Measurements from ENCODE around the gene UNC119.

The UNC119 gene

DNA sequence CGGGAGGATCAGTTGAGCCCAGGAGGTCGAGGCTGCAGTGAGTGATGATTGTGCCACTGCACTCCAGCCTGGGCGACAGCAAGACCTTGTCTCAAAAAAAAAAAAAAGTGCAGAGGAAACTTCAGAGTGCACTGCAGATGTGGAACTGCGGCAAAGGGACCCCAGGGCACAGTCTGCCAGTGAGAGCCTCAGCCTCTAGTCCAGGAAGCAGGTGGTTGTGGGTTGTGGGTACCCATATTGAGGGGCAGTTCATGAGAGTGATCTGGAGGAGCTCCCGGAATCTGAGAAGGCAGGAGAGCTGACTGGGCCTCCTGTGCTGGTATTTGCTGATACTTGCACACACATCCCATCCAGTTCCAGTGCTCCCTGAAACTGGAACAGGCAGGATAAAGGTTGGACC lies 33.2 kb downstream of the UNC119 start:
- no peak for DNase-seq

DNA sequence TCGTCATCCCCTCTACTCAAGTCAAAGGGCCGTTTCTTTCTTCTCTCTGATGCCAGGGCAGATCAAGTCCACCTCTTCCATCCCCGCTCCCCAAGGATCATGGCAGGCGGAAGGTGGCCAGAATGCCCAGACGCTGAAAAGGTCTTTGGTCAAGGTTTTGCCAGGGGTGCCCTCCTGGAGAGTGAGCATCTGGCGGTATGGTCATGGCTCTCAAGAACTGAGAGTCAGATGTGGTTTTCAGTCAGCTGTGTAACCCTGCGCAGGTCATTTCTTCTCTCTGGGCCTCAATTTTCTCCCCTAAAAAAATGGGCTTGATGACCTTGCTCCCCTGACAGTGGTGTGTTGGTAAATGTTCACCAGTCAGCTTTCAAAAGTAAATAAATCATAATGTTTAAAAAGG lies 33.8 kb downstream of the UNC119 start:
- DNase-seq: no peak

- DNase-seq: no peak
Observed at GRCh38 chr17:28518132-28518531, 34.3 kb downstream of the UNC119 start.

GRCh38 chr17:28515518-28515917 lies 36.9 kb downstream of the UNC119 start:
- DNase-seq: no peak

GRCh38 chr17:28514561-28515002 lies 37.8 kb downstream of the UNC119 start:
- no peak for DNase-seq

- DNase-seq: no peak
Observed at GRCh38 chr17:28513476-28513875, 38.9 kb downstream of the UNC119 start.

DNA sequence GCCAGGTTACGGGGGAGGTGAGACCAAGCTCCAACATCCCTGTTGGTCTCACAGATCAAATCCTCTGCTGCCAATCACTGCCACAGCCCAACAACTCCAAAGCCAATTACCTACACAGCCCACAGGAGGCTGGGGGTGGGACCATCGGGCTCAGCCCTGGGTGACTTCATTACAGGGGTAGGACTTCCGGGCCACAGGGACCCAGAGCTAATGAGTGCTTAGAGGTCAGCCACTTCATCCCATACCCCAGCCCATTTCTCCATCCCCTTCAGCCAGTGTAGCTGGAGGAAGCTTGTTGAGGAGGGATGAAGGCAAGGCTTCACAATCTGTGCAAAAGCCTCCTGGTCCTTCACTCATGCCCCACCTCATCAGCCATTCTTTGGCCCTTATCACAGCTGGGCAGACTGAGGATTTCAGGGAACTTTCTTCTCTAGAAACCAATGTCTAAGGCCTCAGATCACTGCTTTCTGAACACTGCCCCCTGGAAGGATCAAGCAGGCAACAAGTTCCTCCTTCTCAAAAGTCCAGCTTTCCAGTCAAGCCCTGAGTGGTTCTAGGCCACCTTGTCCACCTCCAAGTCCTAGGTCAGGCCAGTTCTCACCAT lies 40.5 kb downstream of the UNC119 start:
- DNase-seq: no peak

GRCh38 chr17:28509789-28510188 lies 42.6 kb downstream of the UNC119 start:
- no peak for DNase-seq

DNA sequence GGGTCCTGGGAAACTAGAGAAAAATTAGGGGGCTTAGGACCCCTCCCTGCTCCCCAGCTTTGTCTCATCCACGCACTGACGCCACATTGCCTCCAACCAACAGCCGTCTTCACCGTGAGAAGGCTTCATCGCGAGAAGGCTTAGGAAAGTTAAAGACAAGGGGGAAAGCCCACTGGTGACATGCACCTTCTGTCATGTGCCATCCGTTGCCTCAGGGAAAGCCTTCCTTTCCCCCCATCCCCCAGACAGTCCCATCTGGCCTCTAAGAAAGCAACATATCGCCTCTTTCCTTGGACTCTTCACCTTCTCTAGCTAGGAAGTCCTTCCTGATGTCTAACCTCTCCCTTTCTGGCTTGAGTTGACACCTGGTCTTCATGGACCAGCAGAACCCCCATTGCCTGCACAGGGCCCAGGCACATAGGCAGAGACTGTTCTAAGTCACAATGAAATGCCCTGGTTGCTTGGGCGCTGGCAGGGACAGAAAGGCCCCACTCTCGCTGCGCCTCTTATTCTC lies 44.2 kb downstream of the UNC119 start:
- DNase-seq: no peak

DNA sequence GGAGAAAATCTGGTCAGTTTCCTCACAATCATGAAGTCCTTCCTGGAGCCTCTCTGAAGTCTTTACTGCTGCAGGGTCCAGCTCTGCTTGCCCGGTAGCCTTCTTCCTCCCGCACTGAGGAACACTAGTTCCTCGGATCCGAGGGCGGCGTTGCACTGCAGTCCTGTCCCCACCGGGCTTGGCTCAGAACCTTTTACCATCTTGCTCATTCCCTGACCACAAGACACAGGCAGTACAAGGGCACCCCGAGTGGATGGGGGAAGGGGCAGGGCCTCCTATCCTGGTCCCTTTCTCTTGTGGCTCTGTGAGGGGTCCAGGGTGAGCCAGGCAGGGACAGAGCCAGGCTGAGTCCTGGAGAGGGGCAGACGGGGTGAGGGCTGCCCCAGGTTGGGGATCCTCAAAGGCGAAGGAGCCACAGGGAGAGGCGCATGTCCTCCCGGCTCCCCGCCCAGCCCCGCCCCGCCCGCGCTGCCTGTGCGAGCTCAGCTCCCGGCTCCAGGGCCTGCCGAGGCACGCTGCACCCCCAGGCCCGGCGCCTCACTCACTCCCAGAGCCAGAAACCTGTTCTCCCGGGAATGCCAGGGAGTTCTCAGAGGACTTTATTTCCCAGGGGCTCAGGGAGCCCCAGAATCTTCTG lies 44.7 kb downstream of the UNC119 start:
- DNase-seq: no peak

- no peak for DNase-seq
Observed at GRCh38 chr17:28506763-28507487, 45.5 kb downstream of the UNC119 start.

DNA sequence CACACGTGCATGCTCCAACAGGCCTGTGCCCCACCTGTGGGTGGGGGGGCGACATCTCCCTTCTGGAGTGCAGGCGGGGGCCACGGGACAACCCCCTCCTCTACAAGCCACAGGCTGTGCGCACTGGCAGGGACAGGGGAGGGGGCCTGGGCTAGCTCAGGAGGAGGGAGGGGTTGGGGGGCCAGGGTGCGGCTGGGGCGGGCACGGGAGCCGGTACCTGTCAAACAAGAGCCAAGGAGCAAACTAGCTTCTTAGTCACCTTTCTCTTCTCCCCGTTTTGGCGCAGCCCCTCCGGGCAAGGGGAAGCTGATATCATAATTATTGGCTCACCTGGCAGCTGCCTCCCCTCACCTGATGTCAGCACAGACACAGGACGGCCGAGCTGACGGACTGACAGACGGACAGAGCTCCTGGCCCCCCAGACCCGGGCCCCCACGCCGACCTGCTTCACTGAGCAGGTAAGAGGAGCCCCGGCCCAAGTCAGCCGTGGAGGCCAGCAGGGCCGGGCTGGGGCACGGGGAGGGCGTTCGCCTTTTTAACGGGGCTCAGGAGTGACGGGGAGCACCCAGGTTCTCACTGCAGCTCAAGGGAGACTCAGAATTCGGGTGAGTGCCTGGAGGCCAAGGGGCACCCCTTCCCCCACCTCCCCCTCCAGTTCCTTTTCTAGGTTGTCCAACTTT lies 46.3 kb downstream of the UNC119 start, which contains the start of gene FOXN1:
FOXN1 (plus strand) TSS at position 363 of the 680 bp plus-strand sequence. CDS start 17,622 bp downstream, outside the sequence.
- DNase-seq: no peak

DNA sequence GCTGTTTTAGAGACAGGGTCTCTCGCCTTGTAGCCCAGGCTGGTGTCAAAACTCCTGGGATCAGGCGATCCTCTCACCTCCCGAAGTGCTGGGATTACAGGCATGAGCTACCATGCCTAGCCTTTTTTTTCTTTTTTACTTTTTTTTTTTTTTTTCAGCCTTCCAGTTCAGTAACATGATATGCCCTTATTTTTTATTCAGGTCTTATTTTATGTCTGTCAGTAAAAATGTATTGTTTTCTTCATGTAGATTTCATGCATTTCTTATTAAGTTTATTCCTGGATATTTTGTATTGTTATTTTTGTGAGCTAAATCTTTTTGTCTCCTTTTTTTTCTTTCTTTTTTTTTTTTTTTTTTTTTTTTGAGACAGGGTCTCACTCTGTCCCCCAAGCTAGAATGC lies 49.0 kb downstream of the UNC119 start:
- no peak for DNase-seq

DNA sequence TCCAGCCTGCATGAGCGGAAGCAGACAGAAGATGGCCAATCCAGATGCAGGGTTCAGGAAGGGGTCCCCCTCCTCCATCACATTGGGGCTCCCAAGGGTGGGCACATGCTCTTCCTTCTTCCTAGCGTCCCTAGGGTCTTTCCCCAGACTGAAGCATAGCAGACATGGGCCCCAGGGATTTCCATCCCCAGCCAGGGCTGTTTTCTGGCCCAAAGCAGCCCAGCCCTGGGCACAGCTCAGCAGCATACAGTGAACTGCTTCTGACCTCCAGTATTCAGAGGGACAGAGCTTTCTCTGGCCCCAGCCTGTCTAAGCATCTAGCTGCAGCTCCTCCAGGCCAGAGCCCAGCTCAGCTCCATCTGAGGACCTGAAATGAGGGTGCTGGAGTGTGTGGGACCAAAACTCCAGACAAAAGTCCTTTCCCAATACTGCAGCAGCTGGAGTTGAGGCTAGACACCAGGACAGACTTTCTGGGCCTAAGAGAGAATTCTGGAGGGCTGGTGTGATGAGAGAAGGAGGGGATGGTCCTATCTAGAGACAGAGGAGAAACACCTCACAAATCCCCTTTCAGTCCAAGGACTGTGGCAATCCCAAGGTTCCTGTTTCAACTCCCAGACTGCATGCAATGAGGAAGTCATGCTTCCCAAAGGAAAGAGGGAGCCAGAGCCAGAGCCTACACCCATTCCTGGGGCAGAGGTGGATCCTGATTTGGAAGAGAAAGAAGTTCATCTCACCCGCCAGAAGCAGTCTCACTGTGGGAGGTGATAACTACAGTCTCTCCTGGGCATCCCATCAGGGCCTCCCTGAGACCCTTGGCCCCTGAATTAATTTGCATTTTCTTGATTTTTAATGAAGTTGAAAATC lies 50.8 kb downstream of the UNC119 start:
- no peak for DNase-seq

GRCh38 chr17:28500712-28501379 lies 51.6 kb downstream of the UNC119 start:
- DNase-seq: no peak

- DNase-seq: no peak
Observed at GRCh38 chr17:28499684-28500357, 52.6 kb downstream of the UNC119 start.

DNA sequence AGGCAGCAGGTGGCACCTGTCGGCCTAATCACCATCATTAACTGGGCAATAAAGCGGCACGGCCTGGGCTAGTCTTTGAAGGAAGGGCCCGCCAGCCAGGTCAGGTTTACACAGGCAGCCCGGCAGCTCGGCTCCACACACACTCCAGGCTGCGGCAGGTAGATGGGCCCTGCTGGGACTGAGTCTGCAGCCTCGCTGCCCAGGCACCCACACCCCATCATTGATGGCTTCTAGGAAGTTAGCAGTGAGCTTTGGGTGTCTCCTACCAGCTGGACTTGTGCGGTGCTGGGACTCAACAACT lies 53.1 kb downstream of the UNC119 start:
- no peak for DNase-seq

DNA sequence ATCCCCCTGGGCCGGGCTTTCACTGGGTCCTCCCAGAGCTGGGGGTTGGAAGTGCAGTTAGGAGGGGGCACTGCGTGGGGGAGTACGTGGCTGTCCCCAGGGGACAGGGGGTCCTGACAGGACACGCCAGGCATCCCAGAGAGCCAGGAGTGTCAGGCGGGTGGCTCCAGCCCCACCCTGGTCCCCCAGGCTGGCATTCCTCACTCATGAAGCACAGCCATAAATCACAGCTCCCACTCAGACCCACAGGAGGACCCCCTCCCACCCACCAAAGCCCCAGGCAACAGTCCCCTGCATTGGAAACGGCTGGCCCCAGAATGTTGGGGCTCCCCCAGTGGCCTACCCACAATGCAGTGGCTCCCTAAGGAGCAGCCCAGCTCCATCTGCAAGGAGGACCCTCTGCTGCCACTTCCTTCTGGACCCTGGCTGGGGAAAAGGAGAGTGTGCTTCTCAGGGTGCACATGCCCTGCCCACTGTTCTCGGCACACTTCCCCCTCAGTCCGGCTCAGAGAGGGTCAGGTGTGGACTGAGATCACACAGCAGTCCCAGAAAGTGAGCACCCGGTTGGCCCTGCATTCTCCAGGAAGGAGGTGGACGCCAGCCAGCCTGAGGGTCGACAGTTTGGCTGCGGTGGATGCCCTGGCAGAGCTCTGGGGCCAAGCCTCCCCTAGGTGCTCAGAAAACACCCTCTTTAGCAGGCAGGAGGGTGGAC lies 53.6 kb downstream of the UNC119 start:
- DNase-seq: no peak

DNA sequence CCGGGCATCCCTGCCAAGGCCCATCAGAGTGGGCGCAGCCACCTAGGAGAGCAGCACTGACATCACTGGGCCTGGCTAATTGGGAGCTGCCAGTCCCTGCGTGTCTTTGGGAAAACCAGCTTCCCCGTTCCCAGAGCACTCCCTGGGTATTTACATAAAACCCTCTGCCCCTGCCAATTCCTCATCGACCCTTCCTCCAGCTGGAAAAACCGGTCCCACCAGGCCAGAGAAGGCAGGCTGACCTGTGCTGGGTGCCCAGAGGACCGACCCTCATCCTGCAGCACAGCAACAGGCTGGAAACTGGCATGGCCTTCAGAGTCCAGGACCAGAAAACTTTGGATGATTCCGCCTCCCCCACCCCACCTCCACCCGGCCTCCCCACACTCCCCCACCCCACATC lies 54.5 kb downstream of the UNC119 start:
- no peak for DNase-seq

Data from 8988T (cell line).